HL-60 (cell line): ENCODE data around the gene IL17B.

ENCODE experiments used
- TF ChIP-seq, protein P1 (sequence below): IDR thresholded peaks from one replicate; pipeline ENCODE4 v1.5.1; 2011; ENCODE audit warnings: low read length, control low read depth, inconsistent platforms; ENCODE audit not compliant: insufficient read depth
- TF ChIP-seq, protein P2 (sequence below): IDR thresholded peaks from 2 replicates; pipeline ENCODE4 v1.6.1; 2012; ENCODE audit warnings: low read depth; ENCODE audit not compliant: insufficient replicate concordance

DNA sequence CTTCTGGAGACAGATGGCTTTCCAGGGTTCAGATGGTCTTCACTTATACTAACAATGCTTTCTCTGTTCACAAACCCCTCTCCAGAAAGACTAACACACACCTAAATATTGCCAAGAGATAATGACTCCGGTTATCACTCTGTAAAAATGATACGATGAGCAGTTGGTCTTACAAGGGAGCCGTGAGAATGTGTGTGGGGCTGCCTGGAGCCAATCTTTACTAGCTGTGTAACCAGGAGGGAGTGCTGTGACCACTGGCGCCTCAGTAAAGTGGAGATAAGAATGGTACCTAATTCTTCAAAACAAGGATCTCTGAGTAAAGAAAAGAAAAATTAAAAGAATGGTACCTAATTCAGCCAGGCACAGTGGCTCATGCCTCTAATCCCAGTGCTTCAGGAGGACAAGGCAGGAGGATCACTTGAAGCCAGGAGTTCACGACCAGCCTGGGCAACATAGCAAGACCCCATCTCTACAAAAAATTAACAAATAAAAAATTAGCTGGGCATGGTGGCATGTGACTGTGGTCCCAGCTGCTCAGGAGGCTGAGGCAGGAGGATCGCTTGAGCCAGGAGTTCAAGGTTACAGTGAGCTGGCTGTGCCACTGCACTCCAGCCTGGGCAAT is 39.9 kb upstream of the IL17B start:
- TF ChIP-seq, protein P1, sequence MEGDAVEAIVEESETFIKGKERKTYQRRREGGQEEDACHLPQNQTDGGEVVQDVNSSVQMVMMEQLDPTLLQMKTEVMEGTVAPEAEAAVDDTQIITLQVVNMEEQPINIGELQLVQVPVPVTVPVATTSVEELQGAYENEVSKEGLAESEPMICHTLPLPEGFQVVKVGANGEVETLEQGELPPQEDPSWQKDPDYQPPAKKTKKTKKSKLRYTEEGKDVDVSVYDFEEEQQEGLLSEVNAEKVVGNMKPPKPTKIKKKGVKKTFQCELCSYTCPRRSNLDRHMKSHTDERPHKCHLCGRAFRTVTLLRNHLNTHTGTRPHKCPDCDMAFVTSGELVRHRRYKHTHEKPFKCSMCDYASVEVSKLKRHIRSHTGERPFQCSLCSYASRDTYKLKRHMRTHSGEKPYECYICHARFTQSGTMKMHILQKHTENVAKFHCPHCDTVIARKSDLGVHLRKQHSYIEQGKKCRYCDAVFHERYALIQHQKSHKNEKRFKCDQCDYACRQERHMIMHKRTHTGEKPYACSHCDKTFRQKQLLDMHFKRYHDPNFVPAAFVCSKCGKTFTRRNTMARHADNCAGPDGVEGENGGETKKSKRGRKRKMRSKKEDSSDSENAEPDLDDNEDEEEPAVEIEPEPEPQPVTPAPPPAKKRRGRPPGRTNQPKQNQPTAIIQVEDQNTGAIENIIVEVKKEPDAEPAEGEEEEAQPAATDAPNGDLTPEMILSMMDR: no peak
- TF ChIP-seq, protein P2, sequence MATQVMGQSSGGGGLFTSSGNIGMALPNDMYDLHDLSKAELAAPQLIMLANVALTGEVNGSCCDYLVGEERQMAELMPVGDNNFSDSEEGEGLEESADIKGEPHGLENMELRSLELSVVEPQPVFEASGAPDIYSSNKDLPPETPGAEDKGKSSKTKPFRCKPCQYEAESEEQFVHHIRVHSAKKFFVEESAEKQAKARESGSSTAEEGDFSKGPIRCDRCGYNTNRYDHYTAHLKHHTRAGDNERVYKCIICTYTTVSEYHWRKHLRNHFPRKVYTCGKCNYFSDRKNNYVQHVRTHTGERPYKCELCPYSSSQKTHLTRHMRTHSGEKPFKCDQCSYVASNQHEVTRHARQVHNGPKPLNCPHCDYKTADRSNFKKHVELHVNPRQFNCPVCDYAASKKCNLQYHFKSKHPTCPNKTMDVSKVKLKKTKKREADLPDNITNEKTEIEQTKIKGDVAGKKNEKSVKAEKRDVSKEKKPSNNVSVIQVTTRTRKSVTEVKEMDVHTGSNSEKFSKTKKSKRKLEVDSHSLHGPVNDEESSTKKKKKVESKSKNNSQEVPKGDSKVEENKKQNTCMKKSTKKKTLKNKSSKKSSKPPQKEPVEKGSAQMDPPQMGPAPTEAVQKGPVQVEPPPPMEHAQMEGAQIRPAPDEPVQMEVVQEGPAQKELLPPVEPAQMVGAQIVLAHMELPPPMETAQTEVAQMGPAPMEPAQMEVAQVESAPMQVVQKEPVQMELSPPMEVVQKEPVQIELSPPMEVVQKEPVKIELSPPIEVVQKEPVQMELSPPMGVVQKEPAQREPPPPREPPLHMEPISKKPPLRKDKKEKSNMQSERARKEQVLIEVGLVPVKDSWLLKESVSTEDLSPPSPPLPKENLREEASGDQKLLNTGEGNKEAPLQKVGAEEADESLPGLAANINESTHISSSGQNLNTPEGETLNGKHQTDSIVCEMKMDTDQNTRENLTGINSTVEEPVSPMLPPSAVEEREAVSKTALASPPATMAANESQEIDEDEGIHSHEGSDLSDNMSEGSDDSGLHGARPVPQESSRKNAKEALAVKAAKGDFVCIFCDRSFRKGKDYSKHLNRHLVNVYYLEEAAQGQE: no peak
